Measurements from ENCODE around the gene TAF8.

Gene TAF8

GRCh38 chr6:42125663-42126062 lies 75.3 kb downstream of the TAF8 start:
- no peak for DNase-seq

- no peak for DNase-seq
These were observed 78.4 kb downstream of the TAF8 start for GRCh38 chr6:42128460-42129359.

GRCh38 chr6:42129360-42129676 lies 79.0 kb downstream of the TAF8 start:
- DNase-seq: no peak

GRCh38 chr6:42131531-42131930 lies 81.2 kb downstream of the TAF8 start:
- DNase-seq: no peak

GRCh38 chr6:42133926-42134325 lies 83.6 kb downstream of the TAF8 start:
- DNase-seq: no peak

GRCh38 chr6:42135161-42135560 lies 84.8 kb downstream of the TAF8 start:
- DNase-seq: no peak

GRCh38 chr6:42135722-42136121 lies 85.4 kb downstream of the TAF8 start:
- DNase-seq: no peak

GRCh38 chr6:42136508-42137193 lies 86.3 kb downstream of the TAF8 start:
- DNase-seq: no peak
